NK-92 (cell line): ENCODE data around the gene PRSS50.

Source experiments
- DNase-seq: peaks from one replicate; lab custom pipeline; 2025; ENCODE audit not compliant: unreplicated experiment; lab: John Stamatoyannopoulos, UW

Gene PRSS50

GRCh38 chr3:46692566-46692990 is 25.1 kb downstream of the PRSS50 start:
- DNase-seq = no peak

GRCh38 chr3:46690798-46691197 is 26.9 kb downstream of the PRSS50 start:
- no peak for DNase-seq

GRCh38 chr3:46685446-46685845 is 32.2 kb downstream of the PRSS50 start:
- DNase-seq = no peak

- DNase-seq = no peak
These were observed 32.8 kb downstream of the PRSS50 start for GRCh38 chr3:46684891-46685290.

- DNase-seq = no peak
These were observed 34.7 kb downstream of the PRSS50 start for GRCh38 chr3:46682974-46683373.

GRCh38 chr3:46681856-46682540 is 35.7 kb downstream of the PRSS50 start:
- DNase-seq = no peak

- no peak for DNase-seq
These were observed 36.3 kb downstream of the PRSS50 start for GRCh38 chr3:46681387-46681786.

GRCh38 chr3:46680298-46680826 is 37.3 kb downstream of the PRSS50 start:
- DNase-seq = no peak

GRCh38 chr3:46679681-46680080 is 38.0 kb downstream of the PRSS50 start:
- no peak for DNase-seq

GRCh38 chr3:46678280-46678679 is 39.4 kb downstream of the PRSS50 start:
- DNase-seq = no peak

GRCh38 chr3:46677411-46677726 is 40.3 kb downstream of the PRSS50 start:
- no peak for DNase-seq

- DNase-seq = no peak
These were observed 40.9 kb downstream of the PRSS50 start for GRCh38 chr3:46676601-46677410.

- DNase-seq = no peak
These were observed 41.7 kb downstream of the PRSS50 start for GRCh38 chr3:46675843-46676567.

GRCh38 chr3:46675426-46675825 is 42.2 kb downstream of the PRSS50 start:
- no peak for DNase-seq

- no peak for DNase-seq
These were observed 43.4 kb downstream of the PRSS50 start for GRCh38 chr3:46674031-46674845.

GRCh38 chr3:46673151-46674030 is 44.3 kb downstream of the PRSS50 start:
- DNase-seq = no peak

GRCh38 chr3:46672349-46672695 is 45.3 kb downstream of the PRSS50 start:
- no peak for DNase-seq

GRCh38 chr3:46671541-46672348 is 45.9 kb downstream of the PRSS50 start:
- no peak for DNase-seq

- no peak for DNase-seq
These were observed 46.7 kb downstream of the PRSS50 start for GRCh38 chr3:46670891-46671427.
